ENCODE data around the gene ZNF516.

Gene ZNF516

DNA sequence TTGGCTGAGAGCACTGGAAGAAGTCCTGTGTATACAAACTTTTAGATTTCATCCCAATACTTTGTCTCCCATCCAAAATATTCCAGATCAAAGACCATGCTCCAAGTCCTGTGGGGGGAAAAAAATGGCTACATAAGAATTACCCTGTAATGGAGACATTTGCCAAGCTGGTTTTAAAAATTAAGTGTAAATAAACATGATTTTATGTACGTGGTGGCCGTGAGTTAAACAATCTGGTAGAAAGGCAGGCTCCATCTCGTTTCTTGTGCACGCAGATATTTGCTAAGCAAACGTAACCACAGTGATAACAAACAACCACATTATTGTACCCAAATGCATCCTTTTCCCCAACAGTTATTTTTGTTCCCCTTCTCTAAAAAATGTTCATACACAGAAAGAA, 176.4 kb downstream of the ZNF516 start:
- H3K27me3 ChIP-seq, result peaks cover 29% of the 10 kb centered on the region
- H3K36me3 ChIP-seq, result no peaks in the 10 kb centered on the region
- H3K4me1 ChIP-seq (ENCODE audit: control insufficient read depth in 1 of 2, insufficient read depth in 1 of 2, low read depth in 1 of 2, low read length in 1 of 2), result no peaks in the 10 kb centered on the region
- no peak overlapping the region for H3K4me3 ChIP-seq (ENCODE audit: low read depth in 1 of 2, low read length in 1 of 2)
- H3K27ac ChIP-seq, result no peak overlapping the region
- TF ChIP-seq, protein P1, sequence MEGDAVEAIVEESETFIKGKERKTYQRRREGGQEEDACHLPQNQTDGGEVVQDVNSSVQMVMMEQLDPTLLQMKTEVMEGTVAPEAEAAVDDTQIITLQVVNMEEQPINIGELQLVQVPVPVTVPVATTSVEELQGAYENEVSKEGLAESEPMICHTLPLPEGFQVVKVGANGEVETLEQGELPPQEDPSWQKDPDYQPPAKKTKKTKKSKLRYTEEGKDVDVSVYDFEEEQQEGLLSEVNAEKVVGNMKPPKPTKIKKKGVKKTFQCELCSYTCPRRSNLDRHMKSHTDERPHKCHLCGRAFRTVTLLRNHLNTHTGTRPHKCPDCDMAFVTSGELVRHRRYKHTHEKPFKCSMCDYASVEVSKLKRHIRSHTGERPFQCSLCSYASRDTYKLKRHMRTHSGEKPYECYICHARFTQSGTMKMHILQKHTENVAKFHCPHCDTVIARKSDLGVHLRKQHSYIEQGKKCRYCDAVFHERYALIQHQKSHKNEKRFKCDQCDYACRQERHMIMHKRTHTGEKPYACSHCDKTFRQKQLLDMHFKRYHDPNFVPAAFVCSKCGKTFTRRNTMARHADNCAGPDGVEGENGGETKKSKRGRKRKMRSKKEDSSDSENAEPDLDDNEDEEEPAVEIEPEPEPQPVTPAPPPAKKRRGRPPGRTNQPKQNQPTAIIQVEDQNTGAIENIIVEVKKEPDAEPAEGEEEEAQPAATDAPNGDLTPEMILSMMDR (IDR thresholded peaks at IDR 0.05), result no peak
- no peaks in the 10 kb centered on the region for H3K9me3 ChIP-seq

DNA sequence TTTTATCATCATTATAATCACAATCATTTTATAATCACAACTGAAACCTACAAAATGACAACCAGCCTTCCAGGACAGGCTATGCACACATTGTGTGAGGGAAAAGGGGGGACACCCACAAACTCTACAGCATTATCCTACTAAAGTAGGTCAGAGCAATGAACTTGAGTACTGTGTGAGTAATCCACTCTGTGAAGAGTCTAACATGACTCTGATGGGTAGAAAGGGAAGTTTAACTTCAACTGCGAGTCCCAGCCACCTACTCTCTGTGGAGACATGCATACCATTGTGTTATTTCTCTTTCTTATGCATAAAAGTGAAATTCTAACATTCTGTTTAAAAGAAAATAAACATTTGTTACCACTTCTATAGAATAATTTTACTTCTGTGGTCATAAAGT, 177.9 kb downstream of the ZNF516 start:
- TF ChIP-seq, protein P1 (IDR thresholded peaks at IDR 0.05), result no peak
- no peaks in the 10 kb centered on the region for H3K36me3 ChIP-seq
- H3K4me3 ChIP-seq (ENCODE audit: low read depth in 1 of 2, low read length in 1 of 2), result no peak overlapping the region
- H3K27me3 ChIP-seq, result peaks cover 29% of the 10 kb centered on the region
- no peak overlapping the region for H3K27ac ChIP-seq
- H3K9me3 ChIP-seq, result no peaks in the 10 kb centered on the region
- H3K4me1 ChIP-seq (ENCODE audit: control insufficient read depth in 1 of 2, insufficient read depth in 1 of 2, low read depth in 1 of 2, low read length in 1 of 2), result no peaks in the 10 kb centered on the region

DNA sequence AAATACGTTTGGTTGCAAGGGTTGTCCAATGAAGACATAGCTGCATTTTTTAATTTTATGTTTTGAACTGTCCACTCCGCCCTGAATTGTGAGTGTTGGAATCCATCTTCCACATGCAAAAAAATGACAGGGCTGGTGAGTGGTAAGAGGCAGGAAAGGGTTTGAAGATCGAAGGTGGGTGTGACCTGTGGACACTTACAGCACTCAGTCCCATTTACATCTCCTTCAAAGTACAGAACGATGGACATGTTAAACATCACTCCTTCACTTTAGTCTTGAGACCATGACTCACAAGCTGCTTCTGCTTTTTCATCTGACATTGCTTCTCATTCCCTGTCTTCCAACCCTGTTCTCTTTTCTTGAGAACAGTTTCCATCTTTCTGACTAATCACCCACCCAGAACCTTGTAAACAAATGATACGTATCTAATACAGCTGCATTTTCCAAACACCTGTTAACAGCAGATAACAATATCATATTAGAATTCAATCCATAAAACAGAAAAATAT, 179.3 kb downstream of the ZNF516 start:
- Histone ChIP-seq H3K4me3 (ENCODE audit: low read depth in 1 of 2, low read length in 1 of 2) (no peak overlapping the region), H3K36me3 (no peaks in the 10 kb centered on the region), H3K4me1 (ENCODE audit: control insufficient read depth in 1 of 2, insufficient read depth in 1 of 2, low read depth in 1 of 2, low read length in 1 of 2) (no peaks in the 10 kb centered on the region), H3K27ac (no peak overlapping the region), H3K27me3 (peaks cover 29% of the 10 kb centered on the region), H3K9me3 (no peaks in the 10 kb centered on the region)
- TF ChIP-seq, protein P1 (IDR thresholded peaks at IDR 0.05), result no peak

DNA sequence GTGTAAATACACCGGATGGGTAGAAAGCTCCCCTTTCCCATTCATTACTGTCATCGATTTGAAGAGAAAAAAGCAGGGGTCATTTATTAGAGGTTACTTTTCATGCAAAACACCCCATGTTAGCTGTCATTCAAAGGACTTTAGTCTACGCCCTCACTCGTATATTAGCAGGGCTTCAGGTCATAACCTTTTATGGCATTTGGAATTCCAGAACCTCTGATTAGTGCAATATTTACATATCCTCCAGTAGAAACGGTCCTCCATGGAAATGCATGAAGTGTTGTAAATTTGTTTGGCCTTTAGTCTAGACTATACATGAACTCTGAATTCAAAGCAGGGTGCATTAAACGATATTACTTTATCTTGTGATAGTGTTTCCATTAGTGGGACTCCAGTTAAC, 180.5 kb downstream of the ZNF516 start:
- TF ChIP-seq, protein P1 (IDR thresholded peaks at IDR 0.05), result no peak
- H3K9me3 ChIP-seq, result no peaks in the 10 kb centered on the region
- no peaks in the 10 kb centered on the region for H3K4me1 ChIP-seq (ENCODE audit: control insufficient read depth in 1 of 2, insufficient read depth in 1 of 2, low read depth in 1 of 2, low read length in 1 of 2)
- H3K27me3 ChIP-seq, result peaks cover 29% of the 10 kb centered on the region
- H3K4me3 ChIP-seq (ENCODE audit: low read depth in 1 of 2, low read length in 1 of 2), result no peak overlapping the region
- H3K27ac ChIP-seq, result no peak overlapping the region
- H3K36me3 ChIP-seq, result no peaks in the 10 kb centered on the region

DNA sequence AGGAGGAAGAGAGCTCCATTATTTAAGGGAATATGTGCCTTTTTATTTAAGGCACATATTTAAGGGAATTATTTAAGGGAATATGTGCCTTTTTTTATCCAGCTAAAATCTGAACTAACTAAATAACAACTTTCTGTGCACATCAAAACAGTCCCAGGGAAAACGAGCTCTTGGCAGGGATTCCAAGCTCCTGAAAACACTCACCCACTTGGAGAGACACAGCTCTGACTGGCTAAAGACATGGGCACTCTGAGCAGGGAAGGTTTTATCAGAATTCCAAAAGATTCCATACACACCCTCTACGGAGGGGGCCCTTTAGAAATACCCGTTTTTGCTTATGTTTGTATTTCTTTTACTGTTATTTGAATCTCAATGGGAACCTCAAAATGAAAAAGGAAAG, 181.0 kb downstream of the ZNF516 start:
- Histone ChIP-seq H3K27me3 (peaks cover 32% of the 10 kb centered on the region), H3K9me3 (no peaks in the 10 kb centered on the region), H3K4me3 (ENCODE audit: low read depth in 1 of 2, low read length in 1 of 2) (no peak overlapping the region), H3K27ac (no peak overlapping the region), H3K4me1 (ENCODE audit: control insufficient read depth in 1 of 2, insufficient read depth in 1 of 2, low read depth in 1 of 2, low read length in 1 of 2) (no peaks in the 10 kb centered on the region), H3K36me3 (no peaks in the 10 kb centered on the region)
- TF ChIP-seq, protein P1 (IDR thresholded peaks at IDR 0.05), result no peak

Measured in neutrophil (primary cell).